ENCODE results near the gene COL23A1.

The COL23A1 gene

GRCh38 chr5:178196281-178196812 is 393.8 kb downstream of the COL23A1 start:
- DNase-seq (ENCODE audit: insufficient read length, low spot score) (no peak), FAIRE-seq (no peak)

DNA sequence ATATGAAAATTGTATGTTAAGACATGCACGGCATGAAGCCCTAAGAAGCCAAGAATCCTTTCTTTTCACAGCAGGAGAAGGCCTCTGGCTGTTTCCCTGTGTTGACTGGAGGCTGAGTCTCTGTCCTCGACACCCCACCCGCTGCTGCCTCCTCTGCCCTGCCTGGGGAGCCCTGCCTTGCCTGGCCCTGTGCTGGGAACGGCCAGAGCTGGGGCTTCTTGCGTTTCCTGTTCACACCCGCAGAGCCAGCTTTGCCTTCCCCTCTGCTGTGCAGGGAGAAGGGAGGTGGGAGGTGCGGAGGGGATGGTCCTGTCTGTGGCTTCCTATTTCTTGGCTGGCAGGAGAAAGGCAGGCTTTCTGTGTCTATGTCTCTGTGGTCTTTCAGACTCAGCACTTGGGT is 396.2 kb downstream of the COL23A1 start:
- no peak for DNase-seq (ENCODE audit: insufficient read length, low spot score)

GRCh38 chr5:178193251-178193809 is 396.9 kb downstream of the COL23A1 start:
- DNase-seq (ENCODE audit: insufficient read length, low spot score) (no peak), FAIRE-seq (no peak)

More for the DNA sequence above, 396.2 kb downstream of the COL23A1 start:
- FAIRE-seq: no peak

GRCh38 chr5:178192787-178193186 is 397.4 kb downstream of the COL23A1 start:
- FAIRE-seq: no peak
- no peak for DNase-seq (ENCODE audit: insufficient read length, low spot score)

DNA sequence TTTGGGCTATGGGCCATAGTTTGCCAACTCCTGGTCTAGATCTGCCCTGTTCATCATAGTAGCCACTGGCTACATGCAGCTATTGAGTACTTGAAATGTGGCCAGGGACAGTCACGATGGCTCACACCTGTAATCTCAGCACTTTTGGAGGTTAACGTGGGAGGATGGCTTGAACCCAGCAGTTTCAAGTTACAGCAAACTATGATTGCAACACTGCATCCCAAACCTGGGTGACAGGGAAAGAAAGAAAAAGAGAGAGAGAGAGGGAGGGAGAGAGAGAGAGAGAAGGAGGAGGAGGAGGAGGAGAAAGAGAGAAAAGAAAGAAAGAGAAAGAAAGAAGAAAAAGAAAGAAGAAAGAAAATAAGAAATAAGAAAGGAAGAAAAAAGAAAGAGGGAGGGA is 397.9 kb downstream of the COL23A1 start:
- DNase-seq (ENCODE audit: insufficient read length, low spot score) (no peak), FAIRE-seq (no peak)

- FAIRE-seq (no peak), DNase-seq (ENCODE audit: insufficient read length, low spot score) (no peak)
These were observed 398.5 kb downstream of the COL23A1 start for GRCh38 chr5:178191661-178192060.

DNA sequence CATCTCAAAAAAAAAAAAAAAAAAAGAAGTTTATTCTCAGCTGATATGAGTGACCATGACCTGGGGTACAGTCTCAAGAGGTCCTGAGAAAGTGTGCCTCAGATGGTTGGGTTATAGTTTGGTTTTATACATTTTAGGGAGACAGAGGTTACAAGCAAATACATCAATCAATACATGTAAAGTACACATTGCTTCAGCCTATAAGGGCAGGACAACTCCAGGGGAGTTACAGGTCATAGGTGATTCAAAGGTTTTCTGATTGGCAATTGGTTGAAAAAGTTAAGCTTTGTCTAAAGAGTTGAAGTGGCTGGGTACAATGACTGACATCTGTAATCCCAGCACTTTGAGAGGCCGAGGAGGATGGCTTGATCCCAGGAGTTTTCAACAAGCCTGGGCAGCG is 400.8 kb downstream of the COL23A1 start:
- DNase-seq (ENCODE audit: insufficient read length, low spot score) (no peak), FAIRE-seq (no peak)
